ENCODE measurements around the gene SH3GLB2.

SH3GLB2 gene

GRCh38 chr9:129014124-129014523 is 14.0 kb downstream of the SH3GLB2 start:
- H3K79me2 ChIP-seq (ENCODE audit: control insufficient read depth, insufficient read depth, low read length, unreplicated experiment) = no peaks in the 10 kb centered on the region
- H2AFZ ChIP-seq (ENCODE audit: low read length, unreplicated experiment) = no peak overlapping the region
- no peak overlapping the region for H3K27ac ChIP-seq (ENCODE audit: low read depth, low read length)
- H3K4me1 ChIP-seq (ENCODE audit: control insufficient read depth, insufficient read depth, low read length, unreplicated experiment) = no peaks in the 10 kb centered on the region
- H3K4me3 ChIP-seq (ENCODE audit: low read depth, low read length) = no peak overlapping the region
- H3K27me3 ChIP-seq (ENCODE audit: insufficient read depth, low read length) = no peaks in the 10 kb centered on the region
- no peaks in the 10 kb centered on the region for H3K36me3 ChIP-seq (ENCODE audit: insufficient read depth, low read length)

DNA sequence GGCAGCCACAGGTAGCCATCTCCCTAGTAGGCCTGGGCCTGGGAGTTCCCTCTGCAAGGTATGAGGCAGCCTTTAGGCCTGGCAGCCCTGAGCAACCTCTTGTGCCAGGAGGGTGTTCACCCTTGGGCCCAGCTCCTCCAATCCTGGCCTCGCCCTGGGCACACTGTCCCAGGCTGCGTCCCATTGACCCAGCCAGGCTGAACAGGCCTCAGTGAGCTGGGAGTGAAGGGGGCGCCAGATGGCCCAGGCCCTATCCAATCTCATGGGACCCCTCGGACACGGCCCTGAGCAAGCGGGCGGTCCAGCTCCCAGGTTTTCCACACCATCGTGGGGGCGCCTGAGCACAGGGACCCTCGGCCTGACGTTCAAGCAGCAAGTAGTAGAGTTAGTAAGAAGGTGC is 14.5 kb downstream of the SH3GLB2 start:
- Histone ChIP-seq H3K4me3 (ENCODE audit: low read depth, low read length) (no peak overlapping the region), H3K27me3 (ENCODE audit: insufficient read depth, low read length) (no peaks in the 10 kb centered on the region), H3K36me3 (ENCODE audit: insufficient read depth, low read length) (no peaks in the 10 kb centered on the region), H2AFZ (ENCODE audit: low read length, unreplicated experiment) (no peak overlapping the region), H3K79me2 (ENCODE audit: control insufficient read depth, insufficient read depth, low read length, unreplicated experiment) (no peaks in the 10 kb centered on the region), H3K4me1 (ENCODE audit: control insufficient read depth, insufficient read depth, low read length, unreplicated experiment) (no peaks in the 10 kb centered on the region), H3K27ac (ENCODE audit: low read depth, low read length) (no peak overlapping the region)

GRCh38 chr9:129012893-129013448 is 15.2 kb downstream of the SH3GLB2 start:
- no peak overlapping the region for H2AFZ ChIP-seq (ENCODE audit: low read length, unreplicated experiment)
- no peaks in the 10 kb centered on the region for H3K4me1 ChIP-seq (ENCODE audit: control insufficient read depth, insufficient read depth, low read length, unreplicated experiment)
- H3K79me2 ChIP-seq (ENCODE audit: control insufficient read depth, insufficient read depth, low read length, unreplicated experiment) = no peaks in the 10 kb centered on the region
- H3K27ac ChIP-seq (ENCODE audit: low read depth, low read length) = no peak overlapping the region
- no peak overlapping the region for H3K4me3 ChIP-seq (ENCODE audit: low read depth, low read length)
- no peaks in the 10 kb centered on the region for H3K36me3 ChIP-seq (ENCODE audit: insufficient read depth, low read length)
- no peaks in the 10 kb centered on the region for H3K27me3 ChIP-seq (ENCODE audit: insufficient read depth, low read length)

DNA sequence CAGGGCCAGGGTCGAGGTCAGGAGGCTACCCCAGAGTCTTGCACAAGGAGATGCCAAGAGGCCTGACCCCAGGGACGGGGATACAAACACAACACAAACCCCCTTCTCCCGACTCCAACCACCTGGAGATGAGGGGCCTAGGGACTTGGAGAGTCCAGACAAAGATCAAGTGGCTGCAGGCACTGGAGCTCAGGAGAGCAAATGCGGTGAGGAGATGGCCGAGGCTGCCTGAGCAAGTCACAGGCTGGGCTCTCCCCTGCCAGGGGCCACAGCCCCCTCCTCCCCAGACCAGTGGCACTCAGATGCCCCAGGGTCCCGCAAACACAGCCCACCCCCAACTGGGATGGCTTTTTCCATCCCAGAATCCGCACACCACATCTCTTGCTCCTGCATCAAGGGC is 15.8 kb downstream of the SH3GLB2 start:
- peaks cover 4% of the 10 kb centered on the region for H3K4me1 ChIP-seq (ENCODE audit: control insufficient read depth, insufficient read depth, low read length, unreplicated experiment)
- no peak overlapping the region for H3K27ac ChIP-seq (ENCODE audit: low read depth, low read length)
- no peaks in the 10 kb centered on the region for H3K79me2 ChIP-seq (ENCODE audit: control insufficient read depth, insufficient read depth, low read length, unreplicated experiment)
- H3K36me3 ChIP-seq (ENCODE audit: insufficient read depth, low read length) = no peaks in the 10 kb centered on the region
- H3K4me3 ChIP-seq (ENCODE audit: low read depth, low read length) = no peak overlapping the region
- no peak overlapping the region for H2AFZ ChIP-seq (ENCODE audit: low read length, unreplicated experiment)
- H3K27me3 ChIP-seq (ENCODE audit: insufficient read depth, low read length) = no peaks in the 10 kb centered on the region

- Histone ChIP-seq H3K4me1 (ENCODE audit: control insufficient read depth, insufficient read depth, low read length, unreplicated experiment) (peaks cover 9% of the 10 kb centered on the region), H3K36me3 (ENCODE audit: insufficient read depth, low read length) (no peaks in the 10 kb centered on the region), H3K4me3 (ENCODE audit: low read depth, low read length) (no peak overlapping the region), H3K79me2 (ENCODE audit: control insufficient read depth, insufficient read depth, low read length, unreplicated experiment) (no peaks in the 10 kb centered on the region), H3K27me3 (ENCODE audit: insufficient read depth, low read length) (no peaks in the 10 kb centered on the region), H3K27ac (ENCODE audit: low read depth, low read length) (no peak overlapping the region), H2AFZ (ENCODE audit: low read length, unreplicated experiment) (no peak overlapping the region)
Measured at GRCh38 chr9:129011761-129012181, 16.4 kb downstream of the SH3GLB2 start.

GRCh38 chr9:129011170-129011569 is 17.0 kb downstream of the SH3GLB2 start:
- no peak overlapping the region for H3K4me3 ChIP-seq (ENCODE audit: low read depth, low read length)
- no peak overlapping the region for H3K27ac ChIP-seq (ENCODE audit: low read depth, low read length)
- H3K79me2 ChIP-seq (ENCODE audit: control insufficient read depth, insufficient read depth, low read length, unreplicated experiment) = no peaks in the 10 kb centered on the region
- no peak overlapping the region for H2AFZ ChIP-seq (ENCODE audit: low read length, unreplicated experiment)
- peaks cover 9% of the 10 kb centered on the region for H3K4me1 ChIP-seq (ENCODE audit: control insufficient read depth, insufficient read depth, low read length, unreplicated experiment)
- no peaks in the 10 kb centered on the region for H3K36me3 ChIP-seq (ENCODE audit: insufficient read depth, low read length)
- H3K27me3 ChIP-seq (ENCODE audit: insufficient read depth, low read length) = no peaks in the 10 kb centered on the region

GRCh38 chr9:129010267-129010975 is 17.7 kb downstream of the SH3GLB2 start:
- H3K4me1 ChIP-seq (ENCODE audit: control insufficient read depth, insufficient read depth, low read length, unreplicated experiment) = peaks cover 9% of the 10 kb centered on the region
- H2AFZ ChIP-seq (ENCODE audit: low read length, unreplicated experiment) = no peak overlapping the region
- no peaks in the 10 kb centered on the region for H3K27me3 ChIP-seq (ENCODE audit: insufficient read depth, low read length)
- H3K27ac ChIP-seq (ENCODE audit: low read depth, low read length) = no peak overlapping the region
- no peak overlapping the region for H3K4me3 ChIP-seq (ENCODE audit: low read depth, low read length)
- 0 out of 2 replicates have a peak, but pooled peaks cover 4% of the 10 kb centered on the region for H3K36me3 ChIP-seq (ENCODE audit: insufficient read depth, low read length)
- H3K79me2 ChIP-seq (ENCODE audit: control insufficient read depth, insufficient read depth, low read length, unreplicated experiment) = no peaks in the 10 kb centered on the region

- Histone ChIP-seq H3K27ac (ENCODE audit: low read depth, low read length) (no peak overlapping the region), H3K36me3 (ENCODE audit: insufficient read depth, low read length) (0 out of 2 replicates have a peak, but pooled peaks cover 4% of the 10 kb centered on the region), H3K4me1 (ENCODE audit: control insufficient read depth, insufficient read depth, low read length, unreplicated experiment) (peaks cover 9% of the 10 kb centered on the region)
Measured at GRCh38 chr9:129009584-129010141, 18.5 kb downstream of the SH3GLB2 start.

GRCh38 chr9:129008986-129009583 is 19.0 kb downstream of the SH3GLB2 start:
- H3K4me1 ChIP-seq (ENCODE audit: control insufficient read depth, insufficient read depth, low read length, unreplicated experiment) = peaks cover 9% of the 10 kb centered on the region
- 0 out of 2 replicates have a peak, but pooled peaks cover 4% of the 10 kb centered on the region for H3K36me3 ChIP-seq (ENCODE audit: insufficient read depth, low read length)
- no peaks in the 10 kb centered on the region for H3K79me2 ChIP-seq (ENCODE audit: control insufficient read depth, insufficient read depth, low read length, unreplicated experiment)

More at GRCh38 chr9:129009584-129010141, 18.5 kb downstream of the SH3GLB2 start:
- no peaks in the 10 kb centered on the region for H3K27me3 ChIP-seq (ENCODE audit: insufficient read depth, low read length)
- H3K79me2 ChIP-seq (ENCODE audit: control insufficient read depth, insufficient read depth, low read length, unreplicated experiment) = no peaks in the 10 kb centered on the region
- no peak overlapping the region for H2AFZ ChIP-seq (ENCODE audit: low read length, unreplicated experiment)
- no peak overlapping the region for H3K4me3 ChIP-seq (ENCODE audit: low read depth, low read length)

GRCh38 chr9:129008469-129008965 is 19.6 kb downstream of the SH3GLB2 start:
- Histone ChIP-seq H3K4me3 (ENCODE audit: low read depth, low read length) (no peak overlapping the region), H3K79me2 (ENCODE audit: control insufficient read depth, insufficient read depth, low read length, unreplicated experiment) (no peaks in the 10 kb centered on the region), H2AFZ (ENCODE audit: low read length, unreplicated experiment) (no peak overlapping the region), H3K36me3 (ENCODE audit: insufficient read depth, low read length) (0 out of 2 replicates have a peak, but pooled peaks cover 4% of the 10 kb centered on the region), H3K27me3 (ENCODE audit: insufficient read depth, low read length) (no peaks in the 10 kb centered on the region), H3K4me1 (ENCODE audit: control insufficient read depth, insufficient read depth, low read length, unreplicated experiment) (peaks cover 9% of the 10 kb centered on the region), H3K27ac (ENCODE audit: low read depth, low read length) (no peak overlapping the region)

More at GRCh38 chr9:129008986-129009583, 19.0 kb downstream of the SH3GLB2 start:
- no peak overlapping the region for H3K4me3 ChIP-seq (ENCODE audit: low read depth, low read length)
- H2AFZ ChIP-seq (ENCODE audit: low read length, unreplicated experiment) = no peak overlapping the region
- no peak overlapping the region for H3K27ac ChIP-seq (ENCODE audit: low read depth, low read length)
- no peaks in the 10 kb centered on the region for H3K27me3 ChIP-seq (ENCODE audit: insufficient read depth, low read length)

Data from ACC112 (cell line).